ENCODE results near the gene SLC51B. TPM values are rescaled to one million over a fixed set of nuclear protein-coding genes. Genes with fewer than 3 reads are reported as not detected.

SLC51B gene
- total RNA-seq, 4 donors from 2014 or later: not detected

GRCh38 chr15:65026756-65027155 is 18.4 kb upstream of the SLC51B start:
- Histone ChIP-seq H3K4me1 (peaks cover 21 to 24% of the 10 kb centered on the region in 2 donors), H3K9me3 (no peaks in the 10 kb centered on the region), H3K27me3 (no peaks in the 10 kb centered on the region), H3K27ac (no peak overlapping the region), H3K36me3 (peaks cover 0 to 25% of the 10 kb centered on the region in 2 donors), H3K4me3 (no peak overlapping the region)
- no peak for ATAC-seq
- TF ChIP-seq CTCF (IDR thresholded peaks at IDR 0.05 in 4 of 5, conservative IDR thresholded peaks at IDR 0.05 in 1 of 5) (no peak), POLR2A (IDR thresholded peaks at IDR 0.05) (no peak)
- intact Hi-C loops (cut with DNase I; ENCODE audit: low total_unique reads): no loop called here
- in situ Hi-C loops (cut with MboI; ENCODE audit: low sequenced_read_pairs in 4 of 4): loop anchor here (25.0 kb wide), 2 partner anchors 236 to 261 kb away; partner anchors contain the start of genes PARP16 (in 3 of the 4) and RNU5A-1 (in 3 of the 4)
- DNase-seq: no peak

GRCh38 chr15:65027593-65027992 is 17.6 kb upstream of the SLC51B start:
- no peak overlapping the region for H3K4me3 ChIP-seq
- ATAC-seq (no peak), DNase-seq (no peak)
- H3K27me3 ChIP-seq: no peaks in the 10 kb centered on the region
- TF ChIP-seq CTCF (IDR thresholded peaks at IDR 0.05 in 4 of 5, conservative IDR thresholded peaks at IDR 0.05 in 1 of 5): no peak
- no peak for TF ChIP-seq POLR2A (IDR thresholded peaks at IDR 0.05)
- no peak overlapping the region for H3K27ac ChIP-seq
- peaks cover 14 to 19% of the 10 kb centered on the region in 2 donors for H3K4me1 ChIP-seq
- in situ Hi-C loops (cut with MboI; ENCODE audit: low sequenced_read_pairs in 4 of 4) (loop anchor here (25.0 kb wide), 2 partner anchors 235 to 260 kb away; partner anchors contain the start of genes PARP16 (in 3 of the 4) and RNU5A-1 (in 3 of the 4)), intact Hi-C loops (cut with DNase I; ENCODE audit: low total_unique reads) (no loop called here)
- H3K9me3 ChIP-seq: no peaks in the 10 kb centered on the region
- peaks cover 0 to 25% of the 10 kb centered on the region in 2 donors for H3K36me3 ChIP-seq

GRCh38 chr15:65028338-65028737 is 16.8 kb upstream of the SLC51B start:
- no peaks in the 10 kb centered on the region for H3K27me3 ChIP-seq
- TF ChIP-seq POLR2A (IDR thresholded peaks at IDR 0.05) (no peak), CTCF (IDR thresholded peaks at IDR 0.05 in 4 of 5, conservative IDR thresholded peaks at IDR 0.05 in 1 of 5) (no peak)
- in situ Hi-C loops (cut with MboI; ENCODE audit: low sequenced_read_pairs in 4 of 4) (loop anchor here (25.0 kb wide), 2 partner anchors 234 to 259 kb away; partner anchors contain the start of genes PARP16 (in 3 of the 4) and RNU5A-1 (in 3 of the 4)), intact Hi-C loops (cut with DNase I; ENCODE audit: low total_unique reads) (loop anchor here (2.0 kb wide), 1 partner anchor 40 kb away; the partner anchor contains the start of gene SPG21)
- H3K36me3 ChIP-seq: peaks cover 0 to 25% of the 10 kb centered on the region in 2 donors
- H3K4me3 ChIP-seq: peak overlapping the region; percentile 79 to 95 (median 88)
- H3K27ac ChIP-seq: peak overlapping the region in 2 of 4 donors; percentile 87 to 92
- peaks cover 14 to 19% of the 10 kb centered on the region in 2 donors for H3K4me1 ChIP-seq
- DNase-seq (no peak), ATAC-seq (no peak)
- no peaks in the 10 kb centered on the region for H3K9me3 ChIP-seq

- Histone ChIP-seq H3K27ac (peak within 1 kb of the TSS; percentile 71 to 92 (median 88)), H3K4me1 (peaks cover 16 to 19% of the 10 kb centered on the region in 2 donors), H3K4me3 (peak within 1 kb of the TSS; percentile 79 to 95 (median 88)), H3K27me3 (no peaks in the 10 kb centered on the region), H3K9me3 (no peaks in the 10 kb centered on the region), H3K36me3 (peaks cover 0 to 18% of the 10 kb centered on the region in 2 donors)
- intact Hi-C loops (cut with DNase I; ENCODE audit: low total_unique reads): loop anchor here (2.0 kb wide), 1 partner anchor 40 kb away; the partner anchor contains the start of gene SPG21
- TF ChIP-seq CTCF (IDR thresholded peaks at IDR 0.05 in 4 of 5, conservative IDR thresholded peaks at IDR 0.05 in 1 of 5) (no peak), POLR2A (IDR thresholded peaks at IDR 0.05) (peak; percentile 93 to 95)
- in situ Hi-C loops (cut with MboI; ENCODE audit: low sequenced_read_pairs in 4 of 4): loop anchor here (25.0 kb wide), 2 partner anchors 233 to 258 kb away; partner anchors contain the start of genes PARP16 (in 3 of the 4) and RNU5A-1 (in 3 of the 4)
- DNase-seq: peak; percentile 75 to 84
- ATAC-seq: peak; percentile 90 to 94
Measured at GRCh38 chr15:65028921-65029735, 16.1 kb upstream of the SLC51B start, which contains the start of gene MTFMT. TSS of gene MTFMT (minus strand) at chr15:65029639. CDS start at chr15:65029613, 26 bp downstream.
